ENCODE results near the gene ACER2. TPM values are rescaled to one million over a fixed set of nuclear protein-coding genes. Genes with fewer than 3 reads are reported as not detected.

The ACER2 gene
- total RNA-seq, 2 donors from 2014 or later = 6.8 to 7.3 TPM

GRCh38 chr9:19466280-19466639 lies 57.5 kb downstream of the ACER2 start:
- no peaks in the 10 kb centered on the region for H3K9me3 ChIP-seq
- no peaks in the 10 kb centered on the region for H3K27me3 ChIP-seq (replicated peaks; ENCODE audit: insufficient read depth)
- TF ChIP-seq CTCF (IDR thresholded peaks at IDR 0.05) = no peak
- peaks cover 3 to 13% of the 10 kb centered on the region in 2 donors for H3K4me1 ChIP-seq (ENCODE audit: control insufficient read depth in 1 of 2, low read depth in 2 of 2)
- no peaks in the 10 kb centered on the region for H3K36me3 ChIP-seq
- no peak overlapping the region for H3K4me3 ChIP-seq
- ATAC-seq (ENCODE audit: insufficient number of reproducible peaks, low FRiP score, low read depth) = no peak
- H3K27ac ChIP-seq = no peak overlapping the region
- DNase-seq (ENCODE audit: low spot score) = no peak

- Histone ChIP-seq H3K27me3 (replicated peaks; ENCODE audit: insufficient read depth) (no peaks in the 10 kb centered on the region), H3K36me3 (no peaks in the 10 kb centered on the region)
- no peak for ATAC-seq (ENCODE audit: insufficient number of reproducible peaks, low FRiP score, low read depth)
These were observed 60.5 kb downstream of the ACER2 start for GRCh38 chr9:19469271-19469670.

DNA sequence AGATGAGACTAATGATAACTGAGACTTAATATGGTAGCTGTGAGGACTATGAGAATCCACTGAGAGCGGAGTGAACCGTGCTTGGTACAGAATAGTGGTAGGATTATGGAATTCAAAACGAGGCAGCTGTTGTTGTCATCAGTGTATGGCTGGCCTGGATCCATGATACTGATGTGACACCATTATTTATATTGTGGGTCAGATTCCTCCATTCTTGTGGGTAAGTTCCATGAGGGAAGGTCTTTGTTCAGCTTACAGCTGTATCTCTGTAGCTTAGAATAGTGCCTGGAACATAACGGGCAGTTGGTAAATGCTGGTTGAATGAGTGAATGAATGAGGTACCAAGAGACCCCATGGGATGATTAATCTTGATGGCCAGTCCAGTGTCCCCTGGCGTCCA lies 61.8 kb downstream of the ACER2 start:
- Histone ChIP-seq H3K36me3 (no peaks in the 10 kb centered on the region), H3K27me3 (replicated peaks; ENCODE audit: insufficient read depth) (no peaks in the 10 kb centered on the region), H3K4me3 (no peak overlapping the region), H3K9me3 (no peaks in the 10 kb centered on the region), H3K27ac (no peak overlapping the region), H3K4me1 (ENCODE audit: control insufficient read depth in 1 of 2, low read depth in 2 of 2) (peaks cover 0 to 16% of the 10 kb centered on the region in 2 donors)
- ATAC-seq (ENCODE audit: insufficient number of reproducible peaks, low FRiP score, low read depth) (no peak), DNase-seq (ENCODE audit: low spot score) (no peak)
- no peak for TF ChIP-seq CTCF (IDR thresholded peaks at IDR 0.05)

More at GRCh38 chr9:19469271-19469670, 60.5 kb downstream of the ACER2 start:
- H3K4me3 ChIP-seq = no peak overlapping the region
- no peak for DNase-seq (ENCODE audit: low spot score)
- no peaks in the 10 kb centered on the region for H3K9me3 ChIP-seq
- no peak for TF ChIP-seq CTCF (IDR thresholded peaks at IDR 0.05)
- peaks cover 3 to 20% of the 10 kb centered on the region in 2 donors for H3K4me1 ChIP-seq (ENCODE audit: control insufficient read depth in 1 of 2, low read depth in 2 of 2)
- H3K27ac ChIP-seq = no peak overlapping the region

DNA sequence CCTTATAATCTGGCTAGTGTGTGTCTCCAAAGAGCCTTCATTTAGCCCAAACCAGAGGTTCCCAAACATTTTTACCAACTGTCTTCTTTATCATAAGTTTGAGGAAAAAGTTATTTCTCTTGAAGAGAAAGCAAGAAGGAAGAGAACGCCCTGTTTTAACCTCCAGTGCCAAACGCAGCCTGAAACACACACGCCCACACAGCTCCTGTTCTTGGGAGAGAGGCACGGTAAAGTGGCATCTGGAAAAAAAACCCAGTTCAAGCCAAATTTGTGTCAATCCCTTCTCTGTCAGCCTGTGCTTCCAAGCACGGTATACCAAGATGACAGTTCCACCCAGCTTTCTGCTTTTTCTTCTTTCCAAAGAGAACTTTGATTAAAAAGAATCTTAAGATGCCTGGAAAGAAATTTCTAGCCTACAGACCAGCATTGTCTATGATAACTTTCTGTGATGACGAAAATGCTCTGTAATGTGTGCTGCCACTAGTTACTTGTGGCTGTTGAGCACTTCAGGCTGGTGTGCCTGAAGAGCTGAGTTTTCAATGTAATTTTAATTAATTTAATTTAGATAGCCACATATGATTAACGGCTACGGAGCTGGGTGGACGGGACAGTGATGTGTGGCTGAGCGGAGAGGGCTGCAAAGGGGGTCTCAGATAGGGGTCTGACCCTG lies 62.3 kb downstream of the ACER2 start:
- Histone ChIP-seq H3K36me3 (no peaks in the 10 kb centered on the region), H3K27me3 (replicated peaks; ENCODE audit: insufficient read depth) (no peaks in the 10 kb centered on the region), H3K9me3 (no peaks in the 10 kb centered on the region), H3K4me1 (ENCODE audit: control insufficient read depth in 1 of 2, low read depth in 2 of 2) (peaks cover 0 to 16% of the 10 kb centered on the region in 2 donors), H3K27ac (no peak overlapping the region), H3K4me3 (no peak overlapping the region)
- no peak for ATAC-seq (ENCODE audit: insufficient number of reproducible peaks, low FRiP score, low read depth)
- DNase-seq (ENCODE audit: low spot score) = no peak
- TF ChIP-seq CTCF (IDR thresholded peaks at IDR 0.05) = no peak

DNA sequence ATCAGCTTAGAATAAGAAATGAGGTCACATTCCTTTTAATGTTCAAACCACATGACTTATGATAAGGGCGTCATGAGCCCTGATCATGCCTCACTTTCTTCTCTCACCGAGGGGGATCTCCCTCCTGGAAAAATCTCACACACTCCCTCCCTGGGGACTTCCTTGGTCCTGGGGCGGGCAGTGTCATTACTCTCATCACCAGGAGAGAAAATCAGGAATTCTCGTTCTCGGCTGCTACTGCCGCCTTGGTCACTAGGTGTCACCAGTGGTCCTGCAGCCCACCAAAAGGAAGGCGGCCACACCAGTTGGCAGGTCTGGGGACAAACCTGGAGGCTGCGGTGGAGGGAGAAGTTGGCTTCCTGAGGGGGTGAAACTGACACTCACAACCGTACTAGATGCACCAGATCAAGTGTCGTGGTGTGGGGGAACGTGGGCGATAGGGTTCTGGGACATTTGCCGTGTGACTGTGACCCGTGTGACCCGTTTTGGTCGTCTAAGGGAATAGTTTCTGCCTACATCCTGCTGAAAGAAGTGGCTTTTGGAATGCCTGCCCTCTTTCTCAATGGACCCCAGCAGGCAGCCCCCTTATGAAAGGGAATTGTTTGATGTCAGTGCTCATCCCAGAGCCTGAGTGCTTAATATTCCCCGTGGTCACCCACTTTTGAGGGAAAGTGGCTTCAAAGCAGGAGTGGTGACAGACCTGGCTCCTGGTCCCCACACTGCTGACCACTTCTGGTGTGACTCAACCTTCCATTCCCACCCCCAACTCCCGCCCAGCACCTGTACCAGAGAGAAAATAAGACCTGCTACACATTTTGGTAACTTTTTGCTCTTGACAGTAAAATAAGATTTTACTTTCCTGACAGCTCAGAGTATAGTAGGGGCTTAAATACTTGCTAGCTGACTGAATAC lies 63.2 kb downstream of the ACER2 start:
- Histone ChIP-seq H3K4me3 (peak overlapping the region; percentile 51), H3K9me3 (no peaks in the 10 kb centered on the region), H3K36me3 (no peaks in the 10 kb centered on the region), H3K27ac (no peak overlapping the region), H3K27me3 (replicated peaks; ENCODE audit: insufficient read depth) (no peaks in the 10 kb centered on the region), H3K4me1 (ENCODE audit: control insufficient read depth in 1 of 2, low read depth in 2 of 2) (peaks cover 0 to 16% of the 10 kb centered on the region in 2 donors)
- peak; percentile 70 for TF ChIP-seq CTCF (IDR thresholded peaks at IDR 0.05)
- ATAC-seq (ENCODE audit: insufficient number of reproducible peaks, low FRiP score, low read depth) (peak; percentile 48), DNase-seq (ENCODE audit: low spot score) (no peak)
